Measurements from ENCODE around the gene KRT5.
"Not testable (repeated sequence)": the region's sequence is repeated elsewhere in the genome, so short reads cannot be mapped to it uniquely, and the experiment has no call there.

KRT5 gene

GRCh38 chr12:52518574-52519386 lies 1.4 kb downstream of the KRT5 start:
- DNase-seq: no peak

- DNase-seq: no peak
These were observed 2.3 kb downstream of the KRT5 start for GRCh38 chr12:52517888-52518287.

DNA sequence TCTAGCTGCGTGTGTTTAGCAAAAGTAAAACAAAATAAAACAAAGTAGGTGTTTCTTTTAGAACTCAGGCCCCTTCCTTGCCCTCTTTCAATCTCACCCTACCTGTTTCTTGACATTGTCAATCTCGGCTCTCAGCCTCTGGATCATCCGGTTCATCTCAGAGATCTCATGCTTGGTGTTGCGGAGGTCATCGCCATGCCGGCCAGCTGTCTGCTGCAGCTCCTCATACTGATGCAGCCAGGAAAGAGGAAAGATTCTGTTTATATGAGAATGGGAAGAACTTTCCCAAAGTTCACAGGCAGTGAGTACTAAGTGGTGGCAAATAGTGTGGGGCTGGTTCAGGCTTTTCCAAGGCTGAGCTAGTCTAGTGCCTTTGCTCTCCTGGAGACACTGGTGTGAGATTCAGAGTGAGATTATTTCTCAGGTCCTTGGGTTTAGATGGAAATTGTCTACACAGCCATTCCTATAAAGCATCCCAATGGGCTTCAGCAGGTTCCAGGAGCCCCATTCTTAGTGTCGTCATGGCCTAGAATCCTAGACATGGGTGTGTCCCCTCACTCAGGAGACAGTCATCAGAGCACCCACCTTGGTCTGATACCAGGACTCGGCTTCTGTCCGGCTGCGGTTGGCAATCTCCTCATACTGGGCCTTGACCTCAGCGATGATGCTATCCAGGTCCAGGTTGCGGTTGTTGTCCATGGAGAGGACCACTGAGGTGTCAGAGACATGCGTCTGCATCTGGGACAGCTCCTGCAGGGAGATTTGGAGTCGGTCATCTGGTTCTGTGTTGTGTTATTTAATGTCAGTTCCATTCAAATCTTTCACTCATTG lies 3.0 kb downstream of the KRT5 start:
- DNase-seq: no peak

- no peak for DNase-seq
These were observed 4.0 kb downstream of the KRT5 start for GRCh38 chr12:52515927-52516831.

- DNase-seq: no peak
These were observed 4.9 kb downstream of the KRT5 start for GRCh38 chr12:52515319-52515646.

GRCh38 chr12:52514471-52515318 lies 5.5 kb downstream of the KRT5 start:
- DNase-seq: no peak

GRCh38 chr12:52513736-52514135 lies 6.5 kb downstream of the KRT5 start:
- DNase-seq: no peak

DNA sequence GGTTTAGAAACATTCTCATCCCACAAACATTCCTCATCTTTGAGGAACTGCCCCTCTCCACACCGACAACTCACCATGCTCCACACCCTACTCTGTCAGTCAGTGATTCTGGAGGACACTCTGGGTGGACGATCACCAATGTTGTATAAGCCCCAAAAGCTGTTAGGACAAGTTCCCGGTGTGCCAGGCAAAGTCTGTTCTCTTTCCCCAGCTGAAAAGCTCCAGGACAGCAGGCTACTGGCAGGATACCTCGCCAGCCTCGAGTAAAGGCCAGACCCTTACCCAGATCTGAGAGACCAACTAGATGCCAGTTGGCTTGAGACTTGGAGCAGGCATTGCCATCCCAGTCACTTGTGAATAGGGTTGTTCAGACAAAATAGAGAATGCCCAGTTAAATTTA lies 12.0 kb downstream of the KRT5 start:
- DNase-seq: no peak

DNA sequence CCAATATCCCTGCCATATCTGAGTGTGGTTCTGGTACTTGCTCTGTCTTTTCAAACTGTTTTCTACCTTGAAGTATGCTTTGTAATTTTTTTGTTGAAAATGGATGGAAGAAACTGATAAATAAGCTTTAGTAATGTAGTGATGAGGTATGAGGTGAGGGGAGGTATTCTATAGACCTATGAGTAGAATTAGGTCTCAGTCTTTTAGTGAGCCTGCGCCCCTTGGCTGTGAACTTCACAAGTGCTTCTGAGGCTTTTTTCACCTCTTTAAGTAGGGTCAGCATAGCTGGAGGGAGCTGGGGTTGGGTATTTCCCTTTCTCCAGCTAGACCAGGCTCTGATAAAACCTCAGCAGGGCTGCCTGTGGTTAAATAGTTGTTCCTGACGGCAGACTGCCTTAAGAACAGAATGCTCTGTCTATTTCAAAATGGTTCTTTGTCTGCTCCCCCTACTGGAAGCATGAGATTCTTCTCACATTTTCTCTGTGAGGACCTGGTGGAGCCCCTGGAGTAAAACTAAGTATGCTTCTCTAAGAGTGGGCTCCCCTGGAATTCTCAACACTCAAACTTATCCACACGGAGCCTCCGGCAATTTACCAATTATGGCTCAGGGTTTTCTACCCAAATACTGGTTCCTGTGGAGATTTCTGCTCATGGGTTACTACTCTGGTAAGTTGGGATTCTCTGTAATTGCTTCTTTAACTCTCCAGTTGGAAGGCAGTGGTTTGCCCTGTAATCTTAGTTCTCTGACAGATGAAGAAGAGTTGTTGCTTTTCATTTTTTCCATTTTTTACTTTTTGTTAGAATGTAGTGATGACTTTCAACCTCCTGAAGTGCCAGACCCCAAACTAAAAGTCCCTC lies 13.1 kb downstream of the KRT5 start:
- no peak for DNase-seq

DNA sequence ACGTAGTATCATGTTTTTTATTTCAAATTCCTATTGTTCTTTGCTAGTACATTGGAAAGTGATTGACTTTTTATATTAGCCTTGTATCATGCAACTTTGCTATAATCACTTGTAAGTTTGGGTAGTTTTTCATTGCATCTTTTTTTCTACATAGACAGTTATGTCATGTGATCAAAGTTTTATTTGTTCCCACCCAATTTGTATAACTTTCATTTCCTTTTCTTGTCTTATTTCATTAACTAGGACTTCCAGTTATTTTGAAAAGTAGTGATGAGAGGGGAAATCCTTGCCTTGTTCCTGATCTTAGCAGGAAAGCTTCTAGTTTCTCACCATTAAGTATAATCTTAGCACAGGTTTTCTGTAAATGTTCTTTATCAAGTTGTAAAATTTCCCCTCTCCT lies 17.3 kb downstream of the KRT5 start:
- no peak for DNase-seq

DNA sequence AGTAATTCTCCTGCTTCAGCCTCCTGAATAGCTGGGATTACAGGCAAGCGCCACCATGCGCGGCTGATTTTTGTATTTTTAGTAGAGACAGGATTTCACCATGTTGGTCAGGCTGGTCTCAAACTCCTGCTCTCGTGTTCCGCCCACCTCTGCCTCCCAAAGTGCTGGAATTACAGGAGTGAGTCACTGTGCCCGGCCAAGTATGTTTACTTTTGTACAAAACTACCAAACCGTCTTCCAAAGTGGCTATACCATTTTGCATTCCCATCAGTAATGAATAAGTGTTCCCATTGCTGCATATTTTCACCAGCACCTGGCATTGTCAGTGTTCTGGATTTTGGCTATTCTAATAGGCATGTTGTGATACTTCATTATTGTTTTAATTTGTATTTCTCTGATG lies 18.7 kb downstream of the KRT5 start:
- no peak for DNase-seq

DNA sequence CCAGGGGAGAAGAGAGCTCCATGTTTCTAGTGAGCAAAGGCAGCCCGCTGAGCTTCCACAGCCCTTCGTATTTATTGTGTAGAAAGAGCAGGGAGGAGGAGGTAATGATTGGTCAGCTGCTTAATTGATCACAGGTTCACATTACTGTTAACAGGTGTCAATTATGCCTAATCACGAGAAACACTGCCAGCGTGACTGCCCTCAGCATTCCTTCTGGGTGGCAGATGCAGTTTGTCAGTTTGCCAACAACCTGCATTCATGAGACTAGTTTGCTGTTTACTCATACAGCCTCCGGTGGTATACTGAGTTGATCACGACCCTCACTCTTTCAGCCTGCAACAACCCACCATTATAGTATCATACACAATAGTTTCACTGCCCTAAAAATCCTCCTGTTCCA lies 19.6 kb downstream of the KRT5 start:
- DNase-seq: not testable (repeated sequence)

- no peak for DNase-seq
These were observed 20.2 kb downstream of the KRT5 start for GRCh38 chr12:52499806-52500560.

- no peak for DNase-seq
These were observed 21.2 kb downstream of the KRT5 start for GRCh38 chr12:52498946-52499345.

DNA sequence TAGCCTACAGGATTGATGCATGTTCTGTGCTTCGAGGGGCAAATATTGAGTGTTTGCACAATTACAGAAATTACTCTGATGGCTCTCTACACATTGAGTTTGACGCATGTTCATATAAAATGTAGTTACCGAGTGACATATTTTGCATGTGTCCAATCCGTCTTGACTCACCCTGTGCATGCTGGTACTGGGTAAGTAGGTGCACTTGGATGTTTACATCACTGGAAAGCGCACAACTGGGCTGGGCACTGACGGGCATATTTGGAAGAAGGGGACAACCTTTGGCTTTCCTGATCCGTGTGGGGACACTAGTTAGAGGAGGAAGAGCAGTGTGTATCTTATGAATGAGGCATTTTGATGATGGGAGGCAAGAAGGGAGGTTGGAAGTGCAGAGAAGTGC lies 22.2 kb downstream of the KRT5 start:
- no peak for DNase-seq

- no peak for DNase-seq
These were observed 23.6 kb downstream of the KRT5 start for GRCh38 chr12:52496590-52497071.

- no peak for DNase-seq
These were observed 24.1 kb downstream of the KRT5 start for GRCh38 chr12:52496054-52496453.

- no peak for DNase-seq
These were observed 24.8 kb downstream of the KRT5 start for GRCh38 chr12:52495389-52495788.

- DNase-seq: no peak
These were observed 25.7 kb downstream of the KRT5 start for GRCh38 chr12:52494518-52494917.

GRCh38 chr12:52494100-52494499 lies 26.1 kb downstream of the KRT5 start:
- no peak for DNase-seq
